Measurements from ENCODE around the gene RPL28.

Gene RPL28

GRCh38 chr19:55372316-55373081 is 13.2 kb upstream of the RPL28 start (continued):
- TF ChIP-seq, protein P1, sequence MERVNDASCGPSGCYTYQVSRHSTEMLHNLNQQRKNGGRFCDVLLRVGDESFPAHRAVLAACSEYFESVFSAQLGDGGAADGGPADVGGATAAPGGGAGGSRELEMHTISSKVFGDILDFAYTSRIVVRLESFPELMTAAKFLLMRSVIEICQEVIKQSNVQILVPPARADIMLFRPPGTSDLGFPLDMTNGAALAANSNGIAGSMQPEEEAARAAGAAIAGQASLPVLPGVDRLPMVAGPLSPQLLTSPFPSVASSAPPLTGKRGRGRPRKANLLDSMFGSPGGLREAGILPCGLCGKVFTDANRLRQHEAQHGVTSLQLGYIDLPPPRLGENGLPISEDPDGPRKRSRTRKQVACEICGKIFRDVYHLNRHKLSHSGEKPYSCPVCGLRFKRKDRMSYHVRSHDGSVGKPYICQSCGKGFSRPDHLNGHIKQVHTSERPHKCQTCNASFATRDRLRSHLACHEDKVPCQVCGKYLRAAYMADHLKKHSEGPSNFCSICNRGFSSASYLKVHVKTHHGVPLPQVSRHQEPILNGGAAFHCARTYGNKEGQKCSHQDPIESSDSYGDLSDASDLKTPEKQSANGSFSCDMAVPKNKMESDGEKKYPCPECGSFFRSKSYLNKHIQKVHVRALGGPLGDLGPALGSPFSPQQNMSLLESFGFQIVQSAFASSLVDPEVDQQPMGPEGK (tag by site-specific recombination; IDR thresholded peaks at IDR 0.05): peak; percentile 62
- peak; percentile 85 for TF ChIP-seq GLIS2 (tag by site-specific recombination; IDR thresholded peaks at IDR 0.05)
- no peak for TF ChIP-seq ZNF416 (tag by site-specific recombination; IDR thresholded peaks at IDR 0.05)
- TF ChIP-seq ATF2 (tag by site-specific recombination; IDR thresholded peaks at IDR 0.05; ENCODE audit: low read depth): peak; percentile 76
- TF ChIP-seq GLIS1 (tag by site-specific recombination; IDR thresholded peaks at IDR 0.05): peak; percentile 99
- no peak for TF ChIP-seq ZNF626 (tag by site-specific recombination; IDR thresholded peaks at IDR 0.05)
- TF ChIP-seq ZNF558 (tag by site-specific recombination; IDR thresholded peaks at IDR 0.05): no peak
- TF ChIP-seq ZNF639 (tag by site-specific recombination; IDR thresholded peaks at IDR 0.05): 0 out of 2 replicates have a peak, but pooled peaks have one; percentile 28
- TF ChIP-seq SP7 (tag by site-specific recombination; IDR thresholded peaks at IDR 0.05): peak; percentile 43
- TF ChIP-seq ZNF555 (tag by site-specific recombination; conservative IDR thresholded peaks at IDR 0.05): no peak
- no peak for TF ChIP-seq ZNF433 (tag by site-specific recombination; IDR thresholded peaks at IDR 0.05; ENCODE audit: low read depth)
- no peak for TF ChIP-seq HOXD13 (CRISPR knock-in tag; IDR thresholded peaks at IDR 0.05; ENCODE audit: borderline replicate concordance)
- TF ChIP-seq ZNF37A (tag by site-specific recombination; IDR thresholded peaks at IDR 0.05): no peak
- no peak for TF ChIP-seq TCF7L2 (IDR thresholded peaks at IDR 0.05; ENCODE audit: borderline replicate concordance, low read depth, low read length)
- no peak for TF ChIP-seq ZBTB8A (tag by site-specific recombination; IDR thresholded peaks at IDR 0.05)
- no peak for TF ChIP-seq OVOL3 (tag by site-specific recombination; IDR thresholded peaks at IDR 0.05)
- no peak for TF ChIP-seq ZNF157 (tag by site-specific recombination; IDR thresholded peaks at IDR 0.05)
- TF ChIP-seq EGR2 (tag by site-specific recombination; IDR thresholded peaks at IDR 0.05; ENCODE audit: low read depth): no peak
- peak; percentile 79 for TF ChIP-seq ZNF629 (tag by site-specific recombination; IDR thresholded peaks at IDR 0.05)
- TF ChIP-seq ZFHX2 (tag by site-specific recombination; conservative IDR thresholded peaks at IDR 0.05): no peak
- TF ChIP-seq, protein P2, sequence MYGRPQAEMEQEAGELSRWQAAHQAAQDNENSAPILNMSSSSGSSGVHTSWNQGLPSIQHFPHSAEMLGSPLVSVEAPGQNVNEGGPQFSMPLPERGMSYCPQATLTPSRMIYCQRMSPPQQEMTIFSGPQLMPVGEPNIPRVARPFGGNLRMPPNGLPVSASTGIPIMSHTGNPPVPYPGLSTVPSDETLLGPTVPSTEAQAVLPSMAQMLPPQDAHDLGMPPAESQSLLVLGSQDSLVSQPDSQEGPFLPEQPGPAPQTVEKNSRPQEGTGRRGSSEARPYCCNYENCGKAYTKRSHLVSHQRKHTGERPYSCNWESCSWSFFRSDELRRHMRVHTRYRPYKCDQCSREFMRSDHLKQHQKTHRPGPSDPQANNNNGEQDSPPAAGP (tag by site-specific recombination; IDR thresholded peaks at IDR 0.05): 0 out of 2 replicates have a peak, but pooled peaks have one; percentile 34
- TF ChIP-seq ZNF24 (tag by site-specific recombination; IDR thresholded peaks at IDR 0.05): 0 out of 2 replicates have a peak, but pooled peaks have one; percentile 18
- TF ChIP-seq ZNF624 (tag by site-specific recombination; IDR thresholded peaks at IDR 0.05): no peak
- TF ChIP-seq ZFP41 (tag by site-specific recombination; IDR thresholded peaks at IDR 0.05; ENCODE audit: borderline replicate concordance): no peak
- TF ChIP-seq ZNF138 (tag by site-specific recombination; IDR thresholded peaks at IDR 0.05; ENCODE audit: borderline replicate concordance): no peak
- no peak for TF ChIP-seq ZNF184 (tag by site-specific recombination; IDR thresholded peaks at IDR 0.05)
- TF ChIP-seq ZNF335 (tag by site-specific recombination; conservative IDR thresholded peaks at IDR 0.05): peak; percentile 34; the same call in 1 of the 2 replicates
- TF ChIP-seq, protein P3, sequence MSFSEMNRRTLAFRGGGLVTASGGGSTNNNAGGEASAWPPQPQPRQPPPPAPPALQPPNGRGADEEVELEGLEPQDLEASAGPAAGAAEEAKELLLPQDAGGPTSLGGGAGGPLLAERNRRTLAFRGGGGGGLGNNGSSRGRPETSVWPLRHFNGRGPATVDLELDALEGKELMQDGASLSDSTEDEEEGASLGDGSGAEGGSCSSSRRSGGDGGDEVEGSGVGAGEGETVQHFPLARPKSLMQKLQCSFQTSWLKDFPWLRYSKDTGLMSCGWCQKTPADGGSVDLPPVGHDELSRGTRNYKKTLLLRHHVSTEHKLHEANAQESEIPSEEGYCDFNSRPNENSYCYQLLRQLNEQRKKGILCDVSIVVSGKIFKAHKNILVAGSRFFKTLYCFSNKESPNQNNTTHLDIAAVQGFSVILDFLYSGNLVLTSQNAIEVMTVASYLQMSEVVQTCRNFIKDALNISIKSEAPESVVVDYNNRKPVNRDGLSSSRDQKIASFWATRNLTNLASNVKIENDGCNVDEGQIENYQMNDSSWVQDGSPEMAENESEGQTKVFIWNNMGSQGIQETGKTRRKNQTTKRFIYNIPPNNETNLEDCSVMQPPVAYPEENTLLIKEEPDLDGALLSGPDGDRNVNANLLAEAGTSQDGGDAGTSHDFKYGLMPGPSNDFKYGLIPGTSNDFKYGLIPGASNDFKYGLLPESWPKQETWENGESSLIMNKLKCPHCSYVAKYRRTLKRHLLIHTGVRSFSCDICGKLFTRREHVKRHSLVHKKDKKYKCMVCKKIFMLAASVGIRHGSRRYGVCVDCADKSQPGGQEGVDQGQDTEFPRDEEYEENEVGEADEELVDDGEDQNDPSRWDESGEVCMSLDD (tag by site-specific recombination; IDR thresholded peaks at IDR 0.05): peak; percentile 23; the same call in 1 of the 2 replicates
- no peak for TF ChIP-seq KLF16 (tag by site-specific recombination; IDR thresholded peaks at IDR 0.05)
- no peak for TF ChIP-seq ZBTB6 (tag by site-specific recombination; IDR thresholded peaks at IDR 0.05)
- TF ChIP-seq ZNF623 (tag by site-specific recombination; IDR thresholded peaks at IDR 0.05): no peak
- no peak for TF ChIP-seq ZNF473 (tag by site-specific recombination; IDR thresholded peaks at IDR 0.05)
